Measurements from ENCODE around the gene ZNF462. TPM values are rescaled to one million over a fixed set of nuclear protein-coding genes. Genes with fewer than 3 reads are reported as not detected.

ZNF462 gene
- total RNA-seq, 1 donor from 2014 or later = 25.8 TPM

DNA sequence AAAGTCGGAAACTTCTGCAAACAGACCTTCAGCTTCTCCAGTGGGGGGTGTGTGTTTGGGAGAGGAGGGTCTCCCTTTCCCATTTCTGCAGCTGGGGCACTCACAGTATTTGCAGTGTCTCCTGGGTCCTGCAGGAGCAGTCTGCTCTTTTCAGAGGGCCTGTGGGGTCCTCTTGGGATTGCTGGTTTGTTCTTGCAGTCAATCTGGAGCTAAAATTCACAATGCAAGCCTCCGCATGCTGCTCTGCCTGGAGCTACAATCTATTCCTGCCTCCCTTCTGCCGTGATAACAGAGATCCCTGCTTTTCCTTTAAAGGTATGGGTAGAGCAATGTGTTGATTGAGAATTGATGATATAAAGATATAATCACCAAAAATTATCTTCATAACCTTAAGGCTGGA is 43.2 kb downstream of the ZNF462 start:
- H3K27ac Mint-ChIP-seq (ENCODE audit: unreplicated experiment) = peak overlapping the region; percentile 54
- H3K4me3 Mint-ChIP-seq (ENCODE audit: unreplicated experiment) = no peak overlapping the region
- H3K4me1 Mint-ChIP-seq (ENCODE audit: low read depth) = peaks cover 6% of the 10 kb centered on the region
- peaks cover 8% of the 10 kb centered on the region for H3K36me3 Mint-ChIP-seq (ENCODE audit: low read depth)
- TF ChIP-seq, protein P1, sequence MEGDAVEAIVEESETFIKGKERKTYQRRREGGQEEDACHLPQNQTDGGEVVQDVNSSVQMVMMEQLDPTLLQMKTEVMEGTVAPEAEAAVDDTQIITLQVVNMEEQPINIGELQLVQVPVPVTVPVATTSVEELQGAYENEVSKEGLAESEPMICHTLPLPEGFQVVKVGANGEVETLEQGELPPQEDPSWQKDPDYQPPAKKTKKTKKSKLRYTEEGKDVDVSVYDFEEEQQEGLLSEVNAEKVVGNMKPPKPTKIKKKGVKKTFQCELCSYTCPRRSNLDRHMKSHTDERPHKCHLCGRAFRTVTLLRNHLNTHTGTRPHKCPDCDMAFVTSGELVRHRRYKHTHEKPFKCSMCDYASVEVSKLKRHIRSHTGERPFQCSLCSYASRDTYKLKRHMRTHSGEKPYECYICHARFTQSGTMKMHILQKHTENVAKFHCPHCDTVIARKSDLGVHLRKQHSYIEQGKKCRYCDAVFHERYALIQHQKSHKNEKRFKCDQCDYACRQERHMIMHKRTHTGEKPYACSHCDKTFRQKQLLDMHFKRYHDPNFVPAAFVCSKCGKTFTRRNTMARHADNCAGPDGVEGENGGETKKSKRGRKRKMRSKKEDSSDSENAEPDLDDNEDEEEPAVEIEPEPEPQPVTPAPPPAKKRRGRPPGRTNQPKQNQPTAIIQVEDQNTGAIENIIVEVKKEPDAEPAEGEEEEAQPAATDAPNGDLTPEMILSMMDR (IDR thresholded peaks at IDR 0.05) = no peak
- no peaks in the 10 kb centered on the region for H3K27me3 Mint-ChIP-seq (ENCODE audit: low read depth)
- DNase-seq (ENCODE audit: low spot score) = no peak
- H3K9me3 Mint-ChIP-seq (ENCODE audit: low read depth) = peaks cover 24% of the 10 kb centered on the region

DNA sequence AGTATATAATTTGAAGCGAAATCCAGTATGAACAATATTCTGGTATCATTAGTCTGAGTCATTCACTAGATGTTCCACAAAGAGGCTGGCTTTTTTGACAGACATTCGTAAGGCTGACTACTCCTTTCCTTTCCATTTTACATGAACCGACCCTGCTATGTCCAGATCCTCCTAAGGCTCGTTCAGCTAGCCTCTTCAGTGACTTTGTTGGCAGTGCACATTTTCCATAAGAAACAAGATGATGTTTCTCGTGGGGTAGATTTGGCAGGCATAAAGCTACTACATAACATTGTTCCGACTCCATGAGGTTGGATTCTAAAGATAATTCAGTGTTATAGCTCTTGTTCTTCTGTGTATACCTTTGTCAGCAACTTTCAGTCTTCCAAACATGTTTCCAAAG is 49.0 kb downstream of the ZNF462 start:
- Mint-ChIP-seq H3K27me3 (ENCODE audit: low read depth) (no peaks in the 10 kb centered on the region), H3K36me3 (ENCODE audit: low read depth) (no peaks in the 10 kb centered on the region), H3K4me1 (ENCODE audit: low read depth) (peaks cover 31% of the 10 kb centered on the region), H3K9me3 (ENCODE audit: low read depth) (peaks cover 2% of the 10 kb centered on the region), H3K27ac (ENCODE audit: unreplicated experiment) (peak overlapping the region; percentile 49), H3K4me3 (ENCODE audit: unreplicated experiment) (no peak overlapping the region)
- TF ChIP-seq, protein P1 (IDR thresholded peaks at IDR 0.05) = no peak
- no peak for DNase-seq (ENCODE audit: low spot score)

DNA sequence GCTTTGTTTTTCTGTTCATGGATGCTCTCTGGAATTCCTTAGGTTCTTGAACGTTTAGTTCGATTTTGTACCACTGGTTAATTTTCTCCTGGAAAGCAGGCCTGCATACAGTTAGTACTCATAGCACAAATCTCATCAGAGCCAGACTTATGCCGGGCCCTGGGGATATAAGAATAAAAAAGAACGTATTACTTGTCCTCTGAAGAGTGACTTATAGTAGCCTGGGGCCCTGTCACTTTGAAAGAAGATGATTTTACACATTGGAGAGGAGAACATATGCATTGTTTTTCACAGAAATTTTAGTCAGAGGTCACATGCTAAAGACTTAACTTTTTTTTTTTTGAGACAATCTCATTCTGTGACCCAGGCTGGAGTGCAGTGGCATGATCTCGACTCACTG is 50.3 kb downstream of the ZNF462 start:
- no peaks in the 10 kb centered on the region for H3K9me3 Mint-ChIP-seq (ENCODE audit: low read depth)
- H3K4me3 Mint-ChIP-seq (ENCODE audit: unreplicated experiment) = no peak overlapping the region
- DNase-seq (ENCODE audit: low spot score) = no peak
- no peak overlapping the region for H3K27ac Mint-ChIP-seq (ENCODE audit: unreplicated experiment)
- H3K36me3 Mint-ChIP-seq (ENCODE audit: low read depth) = no peaks in the 10 kb centered on the region
- peaks cover 38% of the 10 kb centered on the region for H3K4me1 Mint-ChIP-seq (ENCODE audit: low read depth)
- TF ChIP-seq, protein P1 (IDR thresholded peaks at IDR 0.05) = no peak
- no peaks in the 10 kb centered on the region for H3K27me3 Mint-ChIP-seq (ENCODE audit: low read depth)

DNA sequence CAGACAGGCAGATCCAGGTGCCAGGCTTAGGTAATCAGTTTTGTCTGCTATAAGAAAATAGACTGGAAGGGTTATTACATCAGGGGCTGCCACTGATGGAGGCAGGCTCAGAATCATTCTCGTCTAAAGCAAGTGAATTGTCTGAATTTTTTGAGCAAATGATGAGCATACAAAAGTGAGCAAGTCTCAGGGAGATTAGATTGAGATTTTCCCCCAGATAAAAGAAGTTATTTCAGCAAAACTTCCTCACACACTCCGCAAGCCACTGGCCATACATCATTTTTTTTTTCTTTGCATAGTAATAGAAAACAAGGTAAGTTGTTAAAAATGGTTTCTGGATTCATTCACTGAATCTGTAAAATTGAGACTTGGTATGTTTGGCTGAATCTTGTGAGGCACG is 52.9 kb downstream of the ZNF462 start:
- H3K27ac Mint-ChIP-seq (ENCODE audit: unreplicated experiment) = peak overlapping the region; percentile 1
- no peaks in the 10 kb centered on the region for H3K27me3 Mint-ChIP-seq (ENCODE audit: low read depth)
- H3K4me1 Mint-ChIP-seq (ENCODE audit: low read depth) = peaks cover 44% of the 10 kb centered on the region
- no peaks in the 10 kb centered on the region for H3K36me3 Mint-ChIP-seq (ENCODE audit: low read depth)
- TF ChIP-seq, protein P1 (IDR thresholded peaks at IDR 0.05) = no peak
- H3K4me3 Mint-ChIP-seq (ENCODE audit: unreplicated experiment) = no peak overlapping the region
- H3K9me3 Mint-ChIP-seq (ENCODE audit: low read depth) = no peaks in the 10 kb centered on the region
- DNase-seq (ENCODE audit: low spot score) = no peak

DNA sequence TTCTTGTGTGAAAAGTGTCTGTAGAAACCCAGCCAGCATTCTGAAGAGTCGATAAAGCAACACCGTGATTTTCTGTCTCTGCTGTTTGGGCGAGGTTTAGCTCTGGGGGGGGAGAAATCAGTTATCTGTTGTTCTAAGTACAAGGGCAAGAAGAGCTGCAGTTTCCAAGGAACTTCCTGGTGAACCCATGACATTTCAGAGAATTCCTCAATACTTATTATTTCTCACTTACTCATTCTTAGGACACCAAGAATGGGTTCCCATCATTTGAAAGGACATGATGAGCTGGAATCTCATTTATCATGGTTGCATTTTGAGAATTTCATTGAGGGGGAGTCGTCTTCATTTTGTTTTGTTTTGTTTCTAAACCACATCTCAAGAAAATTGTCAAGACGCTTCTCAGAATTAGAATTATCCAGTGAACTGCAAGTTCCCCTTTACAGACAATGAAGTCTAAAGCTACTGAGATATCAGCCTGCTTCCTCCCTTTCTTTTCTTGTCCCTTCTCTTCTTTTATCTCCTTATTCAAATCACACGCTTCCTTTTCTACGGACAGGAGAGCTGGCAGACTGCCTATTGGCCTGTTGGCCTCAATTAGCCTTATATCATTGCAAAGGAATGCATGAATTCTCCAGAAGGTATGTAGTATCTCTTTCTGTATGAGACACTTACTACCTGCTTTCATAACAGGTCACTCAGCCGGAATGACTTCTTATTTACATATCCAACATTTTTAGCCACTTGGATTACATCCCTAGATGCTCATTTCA is 53.7 kb downstream of the ZNF462 start:
- no peak for DNase-seq (ENCODE audit: low spot score)
- H3K4me1 Mint-ChIP-seq (ENCODE audit: low read depth) = peaks cover 52% of the 10 kb centered on the region
- no peaks in the 10 kb centered on the region for H3K9me3 Mint-ChIP-seq (ENCODE audit: low read depth)
- H3K4me3 Mint-ChIP-seq (ENCODE audit: unreplicated experiment) = no peak overlapping the region
- H3K36me3 Mint-ChIP-seq (ENCODE audit: low read depth) = no peaks in the 10 kb centered on the region
- H3K27ac Mint-ChIP-seq (ENCODE audit: unreplicated experiment) = peak overlapping the region; percentile 75
- H3K27me3 Mint-ChIP-seq (ENCODE audit: low read depth) = no peaks in the 10 kb centered on the region
- TF ChIP-seq, protein P1 (IDR thresholded peaks at IDR 0.05) = no peak

All from chondrocyte (in vitro differentiated cells).